Activated CD4-positive, alpha-beta T cell treated with anti-CD3 and anti-CD28 coated beads for 1 hour (primary cell): ENCODE results near the gene CYP4V2.

Experiments
- DNase-seq: peaks from one replicate; pipeline ENCODE4 v3.0.0-alpha.2; 2020

CYP4V2 gene

DNA sequence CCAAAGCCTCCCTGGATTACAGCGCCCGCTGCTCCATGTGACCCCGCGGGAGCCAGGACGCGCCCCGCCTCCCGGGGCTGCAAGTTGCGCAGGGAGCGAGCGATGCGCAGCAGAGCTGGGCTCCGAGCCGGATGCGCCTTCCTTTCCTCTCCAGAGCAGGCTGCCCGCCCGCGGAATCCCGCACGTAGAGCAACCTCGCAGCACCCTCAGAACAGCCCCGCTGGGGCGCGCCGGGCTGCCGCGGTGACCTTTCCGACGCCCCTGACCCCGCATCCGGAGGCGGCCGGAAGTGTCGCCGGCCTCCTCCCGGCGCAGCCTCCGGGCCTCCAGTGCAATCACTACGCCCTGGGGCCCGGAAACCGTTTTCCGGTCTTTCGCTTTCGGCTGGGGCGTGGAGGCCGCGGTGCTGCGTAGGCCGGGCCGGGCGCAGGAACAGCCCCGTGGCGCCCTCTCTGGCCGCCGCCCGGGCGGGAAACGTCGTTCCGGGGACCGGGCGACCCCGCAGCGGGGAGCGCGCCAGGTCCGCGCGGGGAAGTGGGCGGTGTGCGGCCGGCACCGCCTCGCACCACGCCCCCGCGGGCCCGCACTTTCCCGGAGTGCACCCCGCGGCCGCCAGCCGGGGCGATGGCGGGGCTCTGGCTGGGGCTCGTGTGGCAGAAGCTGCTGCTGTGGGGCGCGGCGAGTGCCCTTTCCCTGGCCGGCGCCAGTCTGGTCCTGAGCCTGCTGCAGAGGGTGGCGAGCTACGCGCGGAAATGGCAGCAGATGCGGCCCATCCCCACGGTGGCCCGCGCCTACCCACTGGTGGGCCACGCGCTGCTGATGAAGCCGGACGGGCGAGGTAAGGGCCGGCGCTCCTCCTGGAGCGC is at the start of gene CYP4V2:
CYP4V2 (plus strand) TSS at position 368 of the 866 bp plus-strand sequence; CDS start at position 625, 257 bp downstream.
- peak; percentile 80 for DNase-seq

DNA sequence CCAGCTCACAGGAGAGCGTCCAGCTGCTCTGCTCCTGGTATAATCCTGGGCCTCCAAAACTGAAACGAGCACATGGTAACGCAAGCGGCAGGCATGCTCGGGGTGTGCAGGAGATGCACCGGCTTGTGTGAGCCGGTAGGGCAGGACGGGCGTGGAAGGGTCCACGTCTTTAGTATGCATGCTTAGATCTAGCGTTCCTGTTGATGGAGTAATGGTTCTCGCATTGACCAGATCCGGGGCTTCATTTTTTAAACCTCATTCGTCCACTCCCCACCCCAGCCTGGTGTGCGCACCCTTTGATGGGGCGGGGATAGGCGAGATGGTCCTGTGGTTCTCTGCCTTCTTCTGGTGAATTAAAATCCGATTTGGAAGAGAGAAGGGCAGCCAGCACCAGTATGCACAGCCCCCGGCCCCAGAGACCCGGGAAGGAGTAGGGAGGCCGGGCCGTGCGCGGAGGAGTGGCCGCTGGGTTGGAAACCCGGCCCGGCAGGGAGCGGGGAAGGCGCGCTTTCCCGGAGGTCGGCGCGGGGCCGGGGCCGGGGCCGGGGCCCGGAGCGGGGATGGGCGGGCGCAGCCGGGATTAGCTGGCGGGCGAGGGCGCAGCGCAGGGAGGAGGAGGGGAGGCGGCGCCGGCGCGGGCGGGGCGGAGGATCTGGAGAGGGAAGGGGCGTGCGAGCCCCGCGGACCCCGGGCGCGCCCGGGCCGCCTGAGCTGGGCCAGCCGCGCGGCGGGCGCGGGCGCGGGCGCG is 47.0 kb upstream of the CYP4V2 start:
- DNase-seq, result no peak

DNA sequence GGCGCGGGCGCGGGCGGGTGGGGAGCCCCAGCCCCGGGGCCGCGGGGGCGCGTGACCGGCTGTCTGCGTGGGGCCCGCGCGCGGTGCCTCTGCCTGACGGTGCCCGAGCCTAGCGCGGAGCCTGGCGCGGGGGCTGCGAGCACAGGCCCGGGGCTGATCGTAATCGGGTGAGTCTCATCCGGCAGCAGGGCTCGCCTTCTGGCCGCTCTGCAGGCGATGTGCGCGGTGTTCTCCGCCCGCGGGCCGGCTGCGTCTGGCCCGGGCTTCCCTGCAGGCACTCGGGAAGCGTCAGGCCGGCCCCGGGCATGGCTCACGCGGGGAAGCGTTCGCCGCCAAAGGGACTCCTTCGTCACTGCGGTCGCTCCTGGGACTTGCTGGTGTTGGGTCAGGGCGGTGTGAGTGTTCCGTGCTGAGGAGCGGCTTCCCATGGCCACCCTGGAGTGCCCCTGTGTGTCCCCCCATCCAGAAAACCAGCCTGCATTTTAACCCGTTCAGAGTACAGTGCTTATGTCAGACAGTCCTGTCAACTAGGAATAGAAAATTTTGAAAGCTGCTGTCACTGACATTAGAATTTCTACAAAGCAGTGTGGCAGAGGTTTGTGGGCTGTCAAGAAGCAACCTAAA is 46.3 kb upstream of the CYP4V2 start:
- DNase-seq, result no peak

DNA sequence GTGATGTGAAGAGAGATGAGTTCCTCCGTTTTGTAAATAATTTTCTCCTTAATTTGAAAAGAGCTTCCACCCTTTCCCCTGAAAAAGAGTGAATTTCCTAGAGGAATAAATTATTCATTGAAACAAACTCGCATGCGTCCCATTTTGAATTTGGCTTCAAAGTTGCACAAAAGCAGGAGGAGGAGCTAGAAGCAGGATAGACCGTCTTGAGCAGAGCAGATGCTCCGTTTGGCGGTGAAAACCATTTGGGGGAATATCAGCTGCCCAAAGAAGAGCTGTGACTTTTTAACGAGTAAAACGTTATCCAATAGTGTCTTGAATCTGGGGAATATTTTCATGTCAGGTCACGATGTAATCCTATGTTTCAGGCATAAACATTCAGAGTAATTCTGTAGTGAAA is 44.9 kb upstream of the CYP4V2 start:
- DNase-seq, result no peak

DNA sequence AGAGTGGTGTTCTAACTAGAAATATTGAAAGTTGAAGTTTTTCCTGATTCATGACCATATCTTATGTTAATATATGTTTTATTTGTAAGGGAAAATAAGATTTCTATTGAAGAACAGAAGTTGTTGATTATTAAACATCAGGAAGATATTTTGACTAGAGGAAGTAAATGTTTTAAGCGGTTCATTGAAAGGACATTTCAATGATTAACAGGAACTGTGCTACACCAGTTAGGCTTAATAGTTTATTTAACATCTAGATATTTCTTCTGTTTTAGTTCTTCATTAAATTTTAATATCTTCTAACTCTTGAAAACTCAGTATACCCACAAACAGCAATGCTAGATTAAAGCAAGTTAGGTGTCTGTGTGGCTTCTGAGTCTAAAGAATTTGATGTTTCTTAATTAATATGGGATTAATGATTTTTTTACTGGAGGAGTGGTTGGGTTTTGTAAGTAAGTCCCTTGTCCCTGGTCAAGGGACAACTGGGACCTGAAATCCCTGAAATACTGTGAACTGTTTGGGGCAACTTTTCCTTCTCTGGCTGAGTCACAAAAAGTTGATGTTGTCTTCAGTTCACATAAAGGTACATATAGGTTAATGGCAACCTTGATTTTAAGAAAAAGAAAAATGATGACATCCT is 42.9 kb upstream of the CYP4V2 start:
- DNase-seq, result no peak

DNA sequence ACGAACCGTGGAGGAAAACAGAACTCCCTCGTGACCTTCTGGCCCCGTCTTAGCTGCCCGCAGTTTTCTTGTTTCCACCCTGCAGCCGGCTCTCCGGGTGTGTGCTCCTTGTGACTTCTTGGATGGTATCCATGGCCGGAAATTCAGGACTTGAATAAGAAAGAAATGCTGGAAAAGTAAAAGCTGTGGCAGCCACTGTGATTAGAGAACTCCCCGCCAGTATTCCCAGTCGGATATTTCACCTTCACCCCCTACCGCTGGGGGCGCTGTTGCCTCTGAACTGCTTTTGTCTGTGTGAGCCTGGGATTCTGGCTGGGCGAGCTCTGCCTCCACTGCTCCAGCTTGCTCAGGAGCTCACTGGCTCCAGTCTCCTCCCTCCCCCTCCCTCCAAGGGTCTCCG is 41.5 kb upstream of the CYP4V2 start:
- DNase-seq, result no peak

DNA sequence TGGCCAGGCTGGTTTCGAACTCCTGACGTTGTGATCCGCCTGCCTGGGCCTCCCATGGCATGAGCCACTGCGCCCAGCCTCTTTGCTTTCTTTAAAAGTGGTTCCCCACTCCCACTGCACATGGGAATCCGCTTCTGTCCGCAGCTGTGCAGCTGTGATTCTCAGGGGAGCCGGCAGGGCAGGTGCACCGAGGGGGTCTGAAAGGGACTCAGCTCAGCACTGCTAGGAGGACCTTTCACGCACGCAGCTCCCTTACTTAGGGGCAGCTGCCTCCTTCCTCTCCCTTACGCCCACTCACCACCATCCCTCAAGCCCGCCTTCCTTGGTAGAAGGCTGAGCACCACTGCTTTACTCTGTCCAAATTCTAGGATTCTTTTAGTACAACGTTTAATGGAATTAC is 40.4 kb upstream of the CYP4V2 start:
- no peak for DNase-seq

DNA sequence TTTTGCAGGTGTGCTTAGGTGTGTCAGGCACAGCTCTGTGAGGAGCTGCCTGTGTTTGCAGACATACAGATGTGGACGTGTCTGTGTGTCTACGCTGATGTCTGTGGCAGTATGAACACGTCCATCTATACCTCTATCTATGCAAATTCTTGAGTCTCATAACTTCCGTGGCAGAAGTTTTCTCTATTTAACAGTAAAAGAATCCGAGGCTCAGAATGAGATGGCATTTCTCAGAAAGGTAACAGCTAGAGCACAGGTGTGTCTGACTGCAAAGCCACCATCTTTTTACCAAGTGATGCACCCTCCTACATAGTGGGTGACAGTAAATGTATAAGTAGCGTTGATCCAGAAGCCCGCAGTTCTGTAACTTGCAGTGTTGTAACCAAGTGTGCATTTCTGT is 39.9 kb upstream of the CYP4V2 start:
- no peak for DNase-seq

DNA sequence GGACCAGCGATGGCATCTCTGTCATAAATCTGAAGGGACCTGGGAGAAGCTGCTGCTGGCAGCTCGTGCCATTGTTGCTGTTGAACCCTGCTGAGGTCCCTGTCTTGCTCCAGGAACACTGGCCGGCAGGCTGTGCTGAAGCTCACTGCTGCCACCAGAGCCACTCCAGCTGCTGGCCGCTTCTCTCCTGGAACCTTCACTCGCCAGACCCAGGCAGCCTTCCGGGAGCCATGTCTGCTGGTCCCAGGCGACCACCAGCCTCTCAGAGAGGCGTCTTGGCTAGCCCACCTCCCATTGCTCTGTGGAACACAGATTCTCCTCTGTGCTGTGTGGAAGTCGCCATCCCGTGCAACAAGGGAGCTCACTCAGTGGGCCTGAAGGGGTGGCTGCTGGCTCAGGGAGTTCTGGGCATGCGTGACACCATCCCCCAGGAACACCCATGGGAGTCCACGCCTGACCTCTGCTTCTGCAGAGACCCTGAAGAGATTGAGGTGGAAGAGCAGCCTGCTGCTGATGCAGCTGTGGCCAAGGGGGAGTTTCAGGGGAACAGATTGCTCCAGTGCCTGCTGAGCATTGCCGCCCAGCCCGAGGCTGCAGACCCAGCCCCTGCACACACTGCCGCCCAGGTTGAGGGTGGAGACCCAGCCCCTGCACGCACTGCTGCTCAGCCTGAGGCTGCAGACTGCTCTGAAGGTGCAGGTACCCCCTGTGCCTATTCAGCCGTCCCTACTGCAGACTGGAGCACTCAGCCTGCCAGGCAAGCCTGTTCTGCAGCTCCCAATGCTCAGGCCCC is 33.1 kb upstream of the CYP4V2 start:
- no peak for DNase-seq

DNA sequence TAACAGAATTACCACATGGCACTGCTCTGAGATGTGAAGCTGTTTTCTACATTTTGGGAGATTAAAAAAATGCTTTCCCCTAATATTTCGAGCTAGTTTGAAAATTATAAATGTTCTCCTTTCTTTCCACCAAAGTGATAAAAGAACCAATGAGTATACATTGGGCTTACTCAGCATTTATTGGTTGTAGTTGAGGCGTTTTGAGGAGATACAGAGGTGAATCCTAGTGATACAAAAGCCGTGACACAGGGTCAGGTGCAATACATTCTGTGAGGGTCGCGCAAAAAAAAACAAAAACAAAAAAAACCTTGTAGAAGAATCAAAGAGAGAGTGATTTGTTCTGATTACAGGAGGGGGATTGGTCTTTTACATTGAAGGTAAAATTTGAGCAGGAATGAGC is 32.4 kb upstream of the CYP4V2 start:
- no peak for DNase-seq

DNA sequence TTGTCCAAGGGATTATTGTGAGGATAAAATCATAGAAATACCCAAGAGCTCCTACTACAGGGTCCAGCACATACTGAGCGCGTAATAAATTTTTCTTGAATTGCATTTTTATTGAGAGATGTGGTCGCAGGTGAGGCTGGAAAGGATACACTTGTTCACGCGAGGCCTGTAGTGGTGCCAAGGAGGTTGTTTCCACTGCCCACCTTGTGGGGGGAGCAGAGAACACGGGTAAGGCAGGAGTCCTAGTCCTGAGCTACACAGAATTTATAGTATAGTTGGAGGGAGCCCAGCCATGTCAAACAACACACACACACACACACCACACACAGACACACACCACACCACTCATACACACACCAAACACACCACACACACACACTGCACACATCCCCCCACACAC is 31.8 kb upstream of the CYP4V2 start:
- no peak for DNase-seq

DNA sequence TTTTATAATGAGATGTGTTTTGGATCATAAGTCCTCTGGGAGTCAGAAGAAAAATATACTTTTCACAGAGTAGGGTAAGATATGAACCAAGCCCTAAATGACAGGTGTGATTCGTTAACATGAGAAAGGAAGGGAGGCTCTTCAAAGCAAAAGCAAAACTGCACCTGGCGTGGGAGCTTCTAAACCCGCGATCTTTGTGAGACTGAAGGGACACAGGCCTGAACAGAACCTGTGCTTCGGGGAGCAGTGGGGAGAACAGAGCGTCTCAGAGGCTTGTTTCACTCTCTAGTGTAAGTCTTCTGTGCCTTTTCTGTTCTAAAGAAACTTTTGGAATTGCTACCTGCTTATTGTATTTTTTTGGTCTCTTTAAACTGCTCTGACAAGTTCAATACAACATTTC is 30.2 kb upstream of the CYP4V2 start:
- no peak for DNase-seq

DNA sequence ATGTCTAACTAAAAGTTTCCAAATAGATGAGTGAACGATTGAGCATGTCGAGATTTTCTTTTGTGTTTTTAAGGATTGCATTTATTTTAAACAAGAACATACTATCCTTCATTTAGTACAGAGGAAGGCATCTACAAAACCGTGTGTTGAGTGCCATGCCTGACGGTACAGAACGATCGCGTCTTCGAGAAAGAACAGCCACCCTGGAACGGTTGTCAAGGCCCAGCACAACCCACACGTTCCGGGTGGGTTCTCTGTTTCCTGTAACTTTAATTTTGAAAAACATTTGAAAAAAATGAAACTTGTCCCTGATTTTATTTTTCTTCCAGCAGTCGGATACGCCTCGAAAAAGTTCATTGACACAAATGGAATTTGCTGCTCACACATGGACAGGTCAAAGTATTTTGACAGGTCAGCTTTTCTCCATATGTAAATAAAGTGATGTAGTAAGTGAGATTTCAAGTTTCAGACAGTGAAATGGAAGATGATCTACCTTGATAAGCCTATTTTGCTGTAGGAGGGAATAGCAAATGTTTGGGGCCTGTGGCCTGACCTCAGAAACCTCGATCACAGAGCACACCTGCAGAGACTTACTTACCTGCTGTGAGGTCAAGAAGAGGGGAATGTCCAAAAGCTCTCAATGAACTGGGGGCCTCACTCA is 24.4 kb upstream of the CYP4V2 start:
- no peak for DNase-seq

DNA sequence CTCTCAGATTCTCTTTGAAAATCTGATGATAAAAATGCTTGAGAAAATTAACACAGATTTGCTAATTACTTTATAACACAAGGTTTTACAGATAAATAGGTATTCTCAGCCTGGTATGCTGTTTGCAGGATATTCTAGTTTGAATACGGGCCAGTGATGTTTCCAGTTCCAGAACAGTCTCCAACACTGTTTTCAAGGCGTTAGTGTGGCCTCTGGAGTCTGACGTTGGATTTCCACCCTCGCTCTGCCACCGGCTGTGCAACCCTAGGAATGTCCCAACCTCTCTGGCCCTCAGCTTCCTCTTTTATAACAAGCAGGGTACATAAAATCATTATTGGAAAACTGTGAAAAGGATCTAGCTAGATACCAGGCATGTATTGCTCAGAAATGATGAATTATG is 23.8 kb upstream of the CYP4V2 start:
- DNase-seq, result no peak

DNA sequence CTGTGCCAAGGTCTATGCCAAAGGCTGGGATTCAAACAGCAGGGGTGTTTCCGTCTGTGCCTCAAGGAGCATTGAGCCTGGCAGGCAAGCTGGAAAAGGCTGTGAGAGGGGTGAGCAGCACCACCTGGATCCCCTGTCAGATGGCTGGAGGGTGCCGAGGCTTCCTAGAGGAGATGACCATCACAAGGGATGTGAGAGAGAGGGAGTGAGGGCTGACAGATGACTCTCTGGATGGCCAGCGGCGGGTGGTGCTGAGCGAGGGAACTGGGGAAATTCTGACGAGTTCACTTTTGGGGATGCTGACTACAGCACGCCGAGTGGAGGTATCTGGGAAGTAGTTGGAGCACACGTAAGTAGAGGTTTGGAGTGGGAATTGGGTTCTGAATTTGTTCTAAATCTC is 22.6 kb upstream of the CYP4V2 start:
- DNase-seq, result no peak

DNA sequence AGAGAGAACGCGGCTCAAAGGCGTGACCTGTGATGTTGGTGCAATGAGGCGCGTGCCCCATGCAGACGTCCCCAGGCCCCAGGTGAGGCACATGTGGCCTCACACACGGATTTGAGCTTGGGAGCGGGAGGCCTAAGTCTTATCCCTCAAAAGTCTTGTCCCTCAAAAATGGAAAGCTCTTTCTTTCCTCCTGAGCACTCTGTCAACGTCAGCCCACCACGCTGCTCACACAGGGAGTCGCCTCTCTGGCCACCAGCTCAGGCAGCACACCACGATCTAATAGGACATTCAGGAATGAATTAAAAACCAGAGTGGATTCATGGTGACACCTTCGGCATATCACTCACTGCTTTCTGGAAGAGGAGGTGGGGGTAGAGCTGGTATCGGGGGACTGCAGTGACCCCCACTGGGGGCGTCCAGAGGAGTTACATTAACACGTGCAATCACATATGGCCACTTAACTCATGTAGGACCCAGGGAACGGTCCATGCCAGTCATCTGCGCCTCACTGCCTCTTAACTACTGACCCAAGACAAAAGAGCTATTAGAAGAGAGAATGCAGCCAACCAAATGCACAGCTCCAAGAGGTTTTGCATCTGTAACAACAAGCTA is 21.9 kb upstream of the CYP4V2 start:
- no peak for DNase-seq

DNA sequence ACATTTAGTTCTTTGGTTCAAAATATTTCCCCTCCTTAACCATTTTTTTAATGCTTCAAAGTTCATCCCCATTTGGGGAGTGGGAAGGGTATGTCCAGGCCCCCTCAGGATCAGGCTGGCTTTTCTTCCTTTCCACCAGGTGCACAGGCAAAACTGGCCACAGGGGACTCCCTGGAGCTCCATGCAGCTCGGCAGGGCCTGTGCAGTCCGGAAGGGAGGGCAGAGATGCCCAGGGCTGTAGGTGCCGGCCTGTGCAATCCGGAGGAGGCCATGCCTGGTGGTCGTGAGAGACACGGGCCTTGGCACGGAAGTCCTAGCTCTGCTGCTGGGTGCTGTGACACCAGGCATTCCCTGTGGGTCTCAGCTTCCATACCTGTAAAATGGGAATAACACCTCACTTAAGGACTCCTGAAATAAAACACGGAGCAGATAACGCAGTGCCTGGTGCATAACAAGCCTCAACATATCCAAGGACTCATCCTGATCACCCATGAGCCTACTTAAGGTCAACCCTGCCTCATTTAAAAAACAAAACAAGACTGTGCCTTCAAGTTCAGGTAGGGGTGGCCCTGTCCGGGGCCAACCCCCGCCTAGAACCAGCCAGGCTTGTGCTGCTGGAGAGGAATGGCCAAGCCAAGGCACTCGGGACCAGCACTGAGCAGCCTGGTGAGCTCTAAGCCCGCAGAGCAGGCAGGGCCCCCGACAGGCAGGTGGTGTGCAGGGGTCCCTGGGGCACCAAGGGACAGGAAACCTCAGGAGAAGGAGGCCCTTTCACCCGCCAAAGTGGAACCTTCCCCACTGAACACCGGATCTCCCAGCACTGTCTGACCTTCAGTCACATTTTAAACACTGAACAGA is 21.2 kb upstream of the CYP4V2 start:
- DNase-seq, result no peak

DNA sequence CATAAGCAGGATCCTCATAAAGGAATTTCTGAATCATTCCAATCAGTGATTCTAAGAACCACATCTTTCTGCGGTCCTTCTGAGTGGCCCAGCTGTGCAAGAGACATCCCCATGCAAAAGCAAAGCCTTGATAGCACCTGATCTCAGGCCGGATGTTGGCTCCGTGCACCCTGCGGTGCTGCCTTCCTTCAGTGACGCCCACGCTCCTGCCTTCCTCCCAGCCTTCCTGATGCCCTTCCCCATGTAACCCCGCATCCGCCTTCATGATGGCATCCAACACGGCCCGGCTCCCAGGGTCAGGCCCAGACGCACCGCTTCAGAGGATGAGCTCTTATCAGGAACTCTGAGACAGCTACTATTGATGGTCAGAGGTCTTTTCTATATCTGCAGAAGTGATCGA is 20.4 kb upstream of the CYP4V2 start:
- DNase-seq, result no peak

DNA sequence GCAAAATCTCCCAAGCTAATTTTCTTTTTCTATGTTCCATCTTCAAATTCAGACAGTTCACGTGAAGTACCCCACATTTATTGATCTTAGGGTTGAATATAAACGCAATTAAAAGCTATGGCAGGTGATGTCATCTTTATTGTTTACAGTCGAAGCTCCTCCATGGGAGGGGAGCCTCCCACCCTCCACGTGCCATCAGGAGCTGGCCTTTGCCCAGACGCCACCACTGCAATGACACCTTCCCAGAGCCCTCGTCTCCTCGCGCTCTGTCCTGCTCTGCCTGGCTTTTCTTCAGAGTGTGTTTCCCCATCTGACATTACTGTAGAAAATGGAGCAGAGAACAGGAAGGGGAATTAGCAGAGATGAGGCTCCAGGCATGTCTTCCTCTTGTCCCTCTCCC is 18.8 kb upstream of the CYP4V2 start:
- DNase-seq, result no peak

DNA sequence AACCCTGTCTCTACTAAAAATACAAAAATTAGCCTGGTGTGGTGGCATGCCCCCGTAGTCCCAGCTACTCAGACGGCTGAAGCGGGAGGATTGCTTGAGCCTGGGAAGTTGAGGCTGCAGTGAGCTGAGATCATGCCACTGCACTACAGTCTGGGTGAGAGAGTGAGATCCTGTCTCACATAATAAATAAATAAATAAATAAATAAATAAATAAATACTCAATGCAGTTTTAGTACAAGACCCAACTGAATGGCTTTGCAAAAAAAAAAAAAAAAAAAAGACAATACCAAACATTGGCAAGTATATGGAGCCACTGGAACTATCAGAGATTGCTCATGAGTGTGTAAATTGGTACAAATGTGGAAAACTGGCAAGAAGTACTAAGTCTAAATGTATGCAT is 3.3 kb upstream of the CYP4V2 start:
- DNase-seq, result no peak

DNA sequence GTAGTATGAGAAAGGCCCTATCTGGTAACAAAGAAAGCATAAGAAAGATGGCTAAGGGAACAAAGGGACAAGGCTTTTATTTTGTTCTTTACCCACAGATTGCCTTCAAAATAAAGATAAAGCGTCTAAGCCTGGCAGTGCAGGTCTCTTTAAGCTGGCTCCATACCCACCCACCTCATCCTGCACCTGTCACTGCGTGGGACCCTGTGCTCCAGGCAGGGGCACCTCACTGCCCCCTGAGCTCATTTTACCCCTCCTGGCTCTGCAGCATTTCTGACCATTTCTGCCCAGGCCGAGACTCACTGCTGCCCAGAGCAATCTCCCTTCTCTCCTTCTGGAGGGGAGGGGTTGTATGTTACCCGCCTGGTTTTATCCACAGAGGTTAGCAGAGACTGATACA is 1.7 kb upstream of the CYP4V2 start:
- no peak for DNase-seq
